A549 (cell line): ENCODE measurements around the gene MEIKIN.
"Not testable (repeated sequence)": the region's sequence is repeated elsewhere in the genome, so short reads cannot be mapped to it uniquely, and the experiment has no call there.

Source experiments
- CTCF ChIP-seq: fragments of >200 bp; sonication (Bioruptor Twin); formaldehyde crosslinking; IDR thresholded peaks from 3 replicates; pipeline ENCODE4 v1.5.1; 2016
- EP300 ChIP-seq, 2 experiments: fragments of >200 bp; sonication (Bioruptor Twin); formaldehyde crosslinking; IDR thresholded peaks; 2 replicates in 1 of 2; 3 replicates in 1 of 2; pipeline ENCODE4 v1.6.1; 2016 to 2017
- MAZ ChIP-seq: fragments of 150-350 bp; IDR thresholded peaks from 2 replicates; pipeline ENCODE4 v1.6.1; 2014; ENCODE audit warnings: antibody characterized with exemption, low read depth, low read length, borderline replicate concordance
- POLR2A ChIP-seq: IDR thresholded peaks from 2 replicates; pipeline ENCODE4 v1.6.1; 2012; ENCODE audit warnings: mild to moderate bottlenecking, low read length
- USF2 ChIP-seq: fragments of 450-650 bp; IDR thresholded peaks from 2 replicates; pipeline ENCODE4 v1.6.1; 2014; ENCODE audit warnings: antibody characterized with exemption

- TF ChIP-seq POLR2A; MAZ; CTCF; USF2; EP300 (IDR thresholded peaks at IDR 0.05): not testable (repeated sequence)
These were observed 112.8 kb downstream of the MEIKIN start for GRCh38 chr5:131832702-131833101.
